DMS53 treated with DMSO at 0.1 percent for 48 hours (cell line): ENCODE measurements around the gene NKRF.
"Not testable (repeated sequence)": the region's sequence is repeated elsewhere in the genome, so short reads cannot be mapped to it uniquely, and the experiment has no call there.

ENCODE experiments used
- DNase-seq: peaks from one replicate; lab custom pipeline; 2025; ENCODE audit not compliant: unreplicated experiment; lab: John Stamatoyannopoulos, UW

Gene NKRF

GRCh38 chrX:119606280-119607017, at the start of gene NKRF:
Gene NKRF (minus strand): TSS chrX:119606424.
- peak; percentile 83 for DNase-seq

GRCh38 chrX:119655125-119655524, 48.9 kb upstream of the NKRF start:
- DNase-seq: no peak

- no peak for DNase-seq
These were observed 47.9 kb upstream of the NKRF start for GRCh38 chrX:119654112-119654531.

- no peak for DNase-seq
These were observed 42.2 kb upstream of the NKRF start for GRCh38 chrX:119648421-119648775.

DNA sequence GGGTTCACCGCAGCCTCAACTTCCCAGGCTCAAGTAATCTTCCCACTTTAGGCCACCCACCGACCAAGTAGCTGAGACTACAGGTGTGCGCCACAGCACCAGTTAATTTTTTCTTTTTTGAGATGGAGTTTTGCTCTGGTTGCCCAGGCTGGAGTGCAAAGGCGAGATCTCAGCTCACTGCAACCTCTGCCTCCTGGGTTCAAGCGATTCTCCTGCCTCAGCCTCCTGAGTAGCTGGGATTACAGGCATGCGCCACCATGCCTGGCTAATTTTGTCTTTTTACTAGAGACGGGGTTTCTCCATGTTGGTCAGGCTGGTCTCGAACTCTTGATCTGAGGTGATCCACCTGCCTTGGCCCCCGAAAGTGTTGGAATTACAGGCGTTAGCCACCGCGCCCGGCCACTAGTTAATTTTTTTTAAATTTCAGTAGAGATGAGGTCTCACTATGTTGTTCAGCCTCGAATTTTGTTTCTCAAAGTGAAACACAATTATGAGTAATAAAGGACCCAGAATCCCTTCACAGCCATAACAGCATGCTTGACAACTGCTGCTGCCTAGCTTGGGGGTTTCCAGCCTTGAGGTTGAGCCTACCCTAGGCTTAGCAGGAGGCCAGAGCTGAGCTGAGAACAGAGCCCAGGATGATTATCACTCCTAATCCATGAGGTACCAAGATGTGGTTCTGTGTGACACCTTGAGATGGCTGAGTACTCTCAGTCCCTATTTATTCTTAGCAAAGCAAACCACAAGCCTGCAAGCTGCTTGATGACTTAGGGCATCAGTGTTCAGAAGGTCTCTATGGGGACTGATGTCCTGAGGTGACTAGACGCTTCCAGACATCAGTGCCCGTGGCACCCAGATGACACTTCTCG, 41.6 kb upstream of the NKRF start:
- DNase-seq: no peak

GRCh38 chrX:119647089-119647488, 40.9 kb upstream of the NKRF start:
- DNase-seq: no peak

DNA sequence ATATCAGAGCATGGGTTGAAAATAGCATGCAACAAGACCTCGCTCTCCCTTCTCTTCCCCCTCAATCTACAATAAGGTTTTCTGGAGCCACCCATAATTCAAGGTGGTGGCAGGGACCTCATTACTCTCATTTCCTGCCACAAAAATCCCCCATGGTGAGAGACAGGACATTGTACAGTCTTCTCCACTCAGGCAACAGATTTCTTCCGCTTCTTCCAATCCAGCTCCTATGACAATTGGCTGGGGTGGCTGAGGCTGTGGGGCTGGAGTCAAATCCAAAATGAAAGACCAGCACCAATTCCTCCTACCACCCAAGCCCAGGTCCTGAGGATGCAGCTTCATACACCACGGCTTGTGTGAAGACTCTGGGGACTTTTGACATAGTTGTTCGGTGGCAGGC, 40.3 kb upstream of the NKRF start:
- no peak for DNase-seq

DNA sequence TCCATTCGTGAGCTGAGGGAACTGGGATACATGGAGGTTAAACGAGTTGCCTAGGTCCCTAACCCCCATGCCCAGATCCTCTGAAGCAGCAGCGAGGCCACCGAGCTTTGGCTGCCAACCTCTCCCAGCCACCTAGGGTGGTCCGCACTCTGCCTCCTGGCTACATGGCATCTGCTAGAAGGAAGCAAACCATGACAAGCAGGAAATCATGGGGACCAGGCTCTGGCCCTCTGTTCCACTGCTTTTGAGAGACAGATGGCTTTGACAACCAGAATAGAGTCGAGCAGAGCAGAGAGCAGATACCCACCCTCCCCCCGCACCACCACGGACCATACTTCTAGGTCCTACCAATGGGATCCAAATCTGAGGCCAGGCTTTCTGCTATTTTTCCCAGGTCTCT, 37.5 kb upstream of the NKRF start:
- DNase-seq: no peak

DNA sequence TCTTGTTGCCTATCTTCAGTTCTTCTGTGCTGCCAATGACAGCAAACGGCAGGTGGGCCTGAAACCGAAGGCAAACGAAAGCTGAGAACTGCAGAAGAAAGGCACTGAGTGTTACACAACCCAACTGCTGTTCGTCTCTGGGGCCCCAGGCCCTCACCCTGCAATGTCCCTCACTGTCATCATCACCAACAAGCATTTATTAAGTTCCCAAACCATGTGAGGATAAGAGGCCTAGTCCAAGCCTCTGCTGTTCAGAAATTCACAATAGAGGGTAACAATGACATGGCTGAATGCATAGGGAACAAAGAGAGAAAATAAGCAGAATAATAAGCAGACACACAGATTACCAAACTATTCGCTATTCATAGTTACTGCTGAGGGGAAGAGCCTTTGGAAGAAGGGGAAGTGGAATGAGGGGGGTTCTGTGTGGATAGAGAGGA, 34.5 kb upstream of the NKRF start:
- DNase-seq: no peak

DNA sequence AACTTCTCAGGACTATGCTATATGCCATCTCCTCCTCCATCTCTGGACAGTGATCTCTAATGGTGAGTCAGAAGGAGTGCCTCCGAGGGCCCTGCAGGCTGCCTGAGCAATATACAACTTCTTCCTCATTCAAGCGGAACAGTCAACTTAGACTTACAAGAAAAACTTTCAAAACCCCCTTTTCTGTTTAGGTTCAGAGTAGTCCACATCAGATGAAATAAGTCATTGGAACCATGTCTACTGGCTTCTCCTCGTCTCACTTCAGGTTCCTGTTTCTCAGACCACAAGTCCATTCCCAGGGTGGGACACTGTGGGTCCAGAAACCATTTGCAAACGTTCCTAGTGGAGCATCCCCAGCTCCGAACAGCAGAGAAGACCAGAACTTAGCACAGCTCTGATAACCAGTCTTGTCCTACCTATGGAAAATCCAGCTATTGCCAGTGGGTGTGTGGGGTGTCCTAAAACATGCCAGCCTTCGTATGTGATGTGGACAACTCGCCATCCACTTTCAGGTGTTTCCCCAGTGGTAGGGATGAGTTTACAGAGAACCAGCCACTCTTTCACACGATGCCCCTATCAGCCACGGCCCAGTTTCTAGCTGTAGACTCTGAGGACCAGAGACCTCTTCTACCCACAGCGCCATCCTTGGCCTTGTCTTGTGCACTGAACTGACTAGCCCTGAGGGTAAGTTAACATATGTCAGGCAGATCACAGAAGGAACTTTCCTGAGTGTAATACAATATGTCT, 32.7 kb upstream of the NKRF start:
- DNase-seq: no peak

DNA sequence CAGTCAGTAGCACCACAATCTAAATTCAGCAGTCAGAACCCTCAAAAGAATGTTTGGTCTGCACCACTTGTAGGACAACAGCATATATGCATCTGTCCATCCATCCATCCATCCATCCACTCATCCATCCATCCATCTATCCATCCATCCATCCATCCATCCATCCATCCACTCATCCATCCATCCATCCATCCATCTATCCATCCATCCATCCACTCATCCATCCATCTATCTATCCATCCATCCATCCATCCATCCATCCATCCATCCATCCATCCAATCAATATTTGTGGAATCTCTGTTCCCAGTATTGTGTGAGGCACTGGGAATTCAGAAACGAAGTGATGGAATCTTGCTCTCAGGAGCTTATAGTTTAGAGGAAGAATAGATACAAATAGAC, 31.2 kb upstream of the NKRF start:
- DNase-seq: not testable (repeated sequence)

DNA sequence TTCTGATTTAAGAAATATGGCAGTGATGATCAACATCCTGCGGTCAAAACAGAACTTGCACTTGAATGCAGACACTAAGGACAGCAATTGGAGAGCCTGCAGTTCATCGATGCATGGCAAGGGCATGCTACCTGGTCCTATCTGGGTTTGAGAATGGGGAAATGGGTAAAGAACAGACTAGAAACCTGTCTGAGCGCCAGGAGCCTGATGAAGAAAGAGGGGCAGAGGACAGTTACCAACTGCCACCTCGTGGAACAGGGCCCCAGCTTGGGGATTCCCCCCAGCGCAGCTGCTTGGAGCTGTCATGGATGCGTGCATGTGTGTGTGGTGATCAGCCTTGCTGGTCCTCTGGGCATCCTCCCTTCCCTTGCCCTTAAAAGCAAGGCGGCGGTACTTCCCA, 30.2 kb upstream of the NKRF start:
- no peak for DNase-seq

GRCh38 chrX:119635799-119636198, 29.6 kb upstream of the NKRF start:
- DNase-seq: no peak

DNA sequence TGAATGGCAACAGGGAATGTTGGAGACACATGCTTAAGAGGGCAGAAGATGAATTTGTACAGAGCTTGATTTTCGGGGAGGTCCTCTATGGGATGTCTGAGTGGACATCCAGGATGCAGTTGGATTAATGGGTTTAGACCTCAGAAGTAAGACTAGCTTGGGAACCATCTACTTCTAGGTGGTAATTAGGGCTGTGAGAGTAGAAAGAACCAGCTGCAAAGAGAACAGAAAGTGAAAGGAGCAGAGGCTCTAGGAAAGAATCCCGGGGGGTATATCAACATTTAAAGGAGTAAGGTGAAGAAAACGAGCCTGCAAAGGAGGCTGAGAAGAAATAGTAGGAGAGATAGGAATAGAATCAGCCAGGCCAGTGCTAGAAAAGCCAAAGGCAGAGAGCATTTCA, 29.0 kb upstream of the NKRF start:
- no peak for DNase-seq

GRCh38 chrX:119625843-119626242, 19.6 kb upstream of the NKRF start:
- DNase-seq: no peak

GRCh38 chrX:119624951-119625668, 18.9 kb upstream of the NKRF start:
- no peak for DNase-seq

GRCh38 chrX:119624417-119624816, 18.2 kb upstream of the NKRF start:
- no peak for DNase-seq

DNA sequence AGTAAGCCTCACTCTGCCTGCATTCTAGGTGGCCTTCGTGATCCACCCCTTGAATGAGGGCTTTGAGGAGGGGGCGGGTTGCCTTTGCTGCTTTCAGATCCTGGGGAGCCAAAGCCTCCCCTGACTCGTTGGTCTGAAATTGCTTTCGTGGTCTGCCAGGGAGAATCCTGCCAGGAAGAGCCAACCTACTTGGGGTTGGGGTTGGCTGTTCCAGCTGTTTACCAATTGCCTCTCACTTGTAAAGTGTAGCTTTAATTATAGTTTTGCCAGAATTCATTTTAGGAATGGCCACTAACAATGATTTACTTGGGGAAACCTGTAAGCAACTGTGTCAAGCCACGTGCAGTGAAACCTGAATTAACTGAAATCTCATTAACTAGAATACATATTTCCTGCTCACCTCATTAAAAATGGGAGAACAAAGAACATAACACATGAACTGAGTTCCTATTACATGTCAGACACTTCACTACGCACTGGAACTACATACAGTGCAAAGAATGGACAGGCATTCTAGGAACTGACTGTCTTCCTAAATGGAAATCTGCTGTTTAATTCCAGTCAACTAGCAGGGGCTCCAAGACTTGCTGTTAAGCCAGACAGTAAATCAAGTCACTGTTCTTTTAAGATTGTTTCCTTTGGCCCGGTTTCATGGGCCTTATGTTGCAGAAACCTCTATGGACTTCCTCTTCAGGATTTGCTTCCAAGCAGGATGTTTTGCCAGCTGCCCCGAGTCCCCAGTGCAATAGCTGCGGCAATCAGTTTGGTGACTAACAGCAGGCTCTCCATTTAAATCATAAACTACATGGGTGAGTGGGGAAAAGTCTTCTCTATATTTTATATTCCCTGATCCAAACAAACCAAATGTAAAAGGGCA, 16.4 kb upstream of the NKRF start:
- no peak for DNase-seq

GRCh38 chrX:119618439-119618838, 12.2 kb upstream of the NKRF start:
- DNase-seq: no peak

- DNase-seq: no peak
These were observed 11.4 kb upstream of the NKRF start for GRCh38 chrX:119617517-119618164.
